RWPE1 (cell line): Measurements from ENCODE around the gene ROR2.
"Not testable (repeated sequence)": the region's sequence is repeated elsewhere in the genome, so short reads cannot be mapped to it uniquely, and the experiment has no call there.

Experiments used
- CTCF ChIA-PET: fragments of 350-600 bp; sonication (Branson Sonifier 250); formaldehyde crosslinking; extraction: SDS; loops from one replicate; lab custom pipeline; 2021; lab: Yijun Ruan, JAX
- POLR2A ChIA-PET: fragments of 400-600 bp; formaldehyde crosslinking; extraction: SDS; loops from one replicate; lab custom pipeline; 2020; ENCODE audit warnings: antibody characterized with exemption; ENCODE audit not compliant: low non-redundant PET; lab: Yijun Ruan, JAX
- DNase-seq: peaks from one replicate; pipeline ENCODE4 v3.0.0; 2012; ENCODE audit warnings: low spot score
- H3K27ac ChIP-seq: fragments of 450-650 bp; 2 replicates; pipeline ENCODE4 v1.5.1; 2017
- CTCF ChIP-seq: fragments of 450-650 bp; conservative IDR thresholded peaks from 2 replicates; pipeline ENCODE4 v1.5.1; 2017; ENCODE audit warnings: low read depth, mild to moderate bottlenecking

Gene ROR2

DNA sequence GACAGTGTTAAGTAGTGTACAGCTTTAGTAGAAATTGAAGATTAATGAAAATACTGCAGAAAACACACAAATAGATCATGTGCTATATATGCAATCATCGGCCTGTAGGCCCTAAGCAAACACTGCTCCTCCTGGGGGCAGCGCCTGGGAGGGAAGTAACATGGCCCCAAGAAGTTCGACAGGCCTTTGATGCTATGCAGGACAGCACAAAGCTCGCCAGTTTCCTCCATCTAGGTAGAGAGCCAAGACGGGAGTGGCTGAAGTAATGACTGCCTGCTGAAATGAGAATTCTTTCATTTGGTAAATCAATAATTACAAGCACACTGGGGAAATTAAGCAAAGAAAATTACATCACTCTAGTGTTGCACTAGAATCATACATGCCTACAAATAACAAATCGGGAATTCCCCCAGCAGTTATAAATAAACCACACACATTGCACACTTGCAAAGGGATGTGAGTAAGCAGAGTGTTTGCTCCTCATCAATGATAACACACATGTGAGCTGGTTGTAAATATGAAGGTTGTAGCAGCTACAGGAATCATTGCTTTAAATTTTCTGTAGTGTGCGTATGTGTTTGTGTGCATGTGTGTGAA, 306.4 kb downstream of the ROR2 start:
- CTCF ChIA-PET, result no interaction called here
- DNase-seq, result no peak
- TF ChIP-seq CTCF, result no peak
- POLR2A ChIA-PET, result no interaction called here
- no peak overlapping the region for H3K27ac ChIP-seq

DNA sequence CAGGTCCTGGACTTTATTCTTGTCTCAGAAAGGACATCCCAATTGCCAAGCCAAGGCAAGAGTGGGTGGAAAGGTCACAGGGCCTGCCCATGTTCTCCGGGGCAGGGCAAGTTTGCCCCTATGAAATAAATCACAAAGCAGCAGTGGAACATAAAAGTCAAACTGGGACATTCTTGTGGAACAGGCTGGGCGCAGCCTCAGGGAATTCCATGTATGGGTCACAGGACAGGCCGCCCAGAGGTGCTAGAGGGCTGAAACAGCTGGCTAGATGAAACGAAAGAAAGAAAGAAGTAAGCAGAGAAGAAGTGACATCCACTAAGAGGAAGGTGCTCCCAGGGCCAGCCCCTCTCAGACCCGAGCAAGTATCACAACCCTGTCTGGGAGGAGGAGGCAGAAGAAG, 307.3 kb downstream of the ROR2 start:
- no peak overlapping the region for H3K27ac ChIP-seq
- TF ChIP-seq CTCF, result no peak
- DNase-seq, result no peak
- CTCF ChIA-PET, result interaction anchor here (0.6 kb wide), 1 partner anchor 20 kb away, joined by 3 read pairs; no protein-coding TSS in a partner anchor
- POLR2A ChIA-PET, result no interaction called here

GRCh38 chr9:91640428-91640827, 309.6 kb downstream of the ROR2 start:
- ChIA-PET POLR2A (no interaction called here), CTCF (interaction anchor here (0.5 to 0.7 kb wide), 2 partner anchors 177 to 725 kb away, joined by 3 read pairs; no protein-coding TSS in a partner anchor)

GRCh38 chr9:91639054-91639453, 311.0 kb downstream of the ROR2 start:
- ChIA-PET POLR2A (interaction anchor here (0.7 kb wide), 1 partner anchor 124 kb away, joined by 3 read pairs; no protein-coding TSS in a partner anchor), CTCF (no interaction called here)
- no peak overlapping the region for H3K27ac ChIP-seq
- TF ChIP-seq CTCF, result no peak
- no peak for DNase-seq

More at GRCh38 chr9:91640428-91640827, 309.6 kb downstream of the ROR2 start:
- no peak for TF ChIP-seq CTCF
- H3K27ac ChIP-seq, result no peak overlapping the region
- DNase-seq, result no peak

GRCh38 chr9:91634832-91635231, 315.2 kb downstream of the ROR2 start:
- CTCF ChIA-PET, result interaction anchor here (0.6 kb wide), 1 partner anchor 100 kb away, joined by 3 read pairs; no protein-coding TSS in a partner anchor

DNA sequence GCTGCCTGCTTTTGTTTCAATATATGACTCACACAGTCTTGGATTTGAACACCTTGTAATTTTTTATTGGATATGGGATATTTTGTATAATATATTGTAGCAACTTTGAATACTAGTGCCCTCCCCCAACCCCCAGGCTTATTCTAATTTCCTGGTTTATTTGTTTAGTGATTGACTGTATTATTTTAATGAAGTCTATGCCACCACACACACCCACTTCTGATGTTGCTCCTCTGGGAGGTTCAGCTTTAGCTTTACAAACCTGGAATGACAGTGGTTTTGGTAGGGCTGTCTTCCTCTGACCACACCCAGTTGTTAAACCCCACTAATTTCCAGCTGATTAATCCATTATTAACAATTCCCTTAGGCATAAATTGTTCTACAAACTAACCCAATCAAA, 320.3 kb downstream of the ROR2 start:
- POLR2A ChIA-PET, result no interaction called here
- TF ChIP-seq CTCF, result no peak
- no peak for DNase-seq
- H3K27ac ChIP-seq, result no peak overlapping the region
- CTCF ChIA-PET, result no interaction called here

More at GRCh38 chr9:91634832-91635231, 315.2 kb downstream of the ROR2 start:
- DNase-seq, POLR2A ChIA-PET, H3K27ac ChIP-seq: not testable (repeated sequence)

- no peak overlapping the region for H3K27ac ChIP-seq
- ChIA-PET CTCF (no interaction called here), POLR2A (no interaction called here)
- DNase-seq, result no peak
- TF ChIP-seq CTCF, result no peak
Observed at GRCh38 chr9:91628892-91629291, 321.1 kb downstream of the ROR2 start.
